Activated gamma-delta T cell treated with Interleukin-2 at 50 U/mL for 16 hours (primary cell): Measurements from ENCODE around the gene MEN1.

ENCODE experiments used
- DNase-seq: peaks from one replicate; pipeline ENCODE4 v3.0.0-alpha.2; 2020

MEN1 gene

GRCh38 chr11:64800303-64801157 lies 9.8 kb downstream of the MEN1 start:
- no peak for DNase-seq

GRCh38 chr11:64799623-64800302 lies 10.6 kb downstream of the MEN1 start:
- no peak for DNase-seq

DNA sequence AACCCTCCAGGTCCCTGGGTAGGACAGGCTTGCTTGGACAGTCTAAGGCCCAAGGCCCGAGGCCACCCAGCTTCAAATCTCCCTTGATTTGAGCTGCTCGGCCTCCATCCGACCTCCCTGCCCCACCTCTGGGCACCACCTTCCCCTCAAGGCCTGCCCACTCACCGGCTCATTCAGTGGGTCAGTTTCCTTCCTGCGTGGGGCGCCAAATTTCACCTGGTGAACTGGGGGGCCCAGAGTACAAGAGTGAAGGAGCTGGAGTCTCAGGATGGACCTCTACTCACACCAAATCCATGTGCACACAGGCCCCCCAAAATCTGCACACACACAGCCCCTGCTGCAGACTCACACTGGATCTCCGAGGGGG lies 11.1 kb downstream of the MEN1 start:
- no peak for DNase-seq

DNA sequence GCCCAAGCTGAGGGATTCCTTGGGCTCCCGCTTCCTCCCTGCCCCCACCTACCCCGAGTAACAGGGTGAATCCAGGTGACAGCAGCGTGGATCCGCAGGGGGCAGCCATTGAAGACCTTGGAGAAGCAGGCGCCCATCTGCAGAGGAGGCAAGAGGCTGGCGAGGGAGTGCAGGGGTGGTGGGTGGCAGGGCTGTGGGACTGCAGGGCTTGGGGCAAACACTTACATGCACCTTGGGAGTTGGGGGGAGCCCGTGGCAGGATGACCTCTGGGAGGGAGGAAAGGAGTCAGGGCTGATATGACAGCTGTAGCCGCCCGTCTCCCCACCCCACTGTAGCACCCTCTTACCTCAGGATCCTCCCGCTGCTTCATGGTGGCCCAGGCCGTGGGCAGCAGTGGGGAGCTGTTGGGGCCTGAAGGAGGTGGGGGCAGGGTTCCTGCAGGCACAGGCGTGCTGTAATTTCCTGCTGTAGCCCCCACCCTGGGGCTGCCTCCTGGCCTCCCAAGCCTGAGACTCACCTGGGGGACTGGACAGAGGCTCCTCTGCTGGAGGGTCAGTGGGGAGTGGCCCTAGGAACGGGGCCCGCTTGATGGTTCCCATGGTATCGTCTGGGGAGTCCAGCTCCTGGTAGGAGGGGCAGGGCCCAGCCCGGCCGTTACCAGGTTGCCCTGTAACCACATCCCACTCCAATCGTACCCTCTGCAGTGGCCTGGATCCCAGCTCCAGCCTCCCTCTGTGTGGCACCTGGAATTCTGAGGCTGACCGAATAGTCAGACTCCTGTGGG lies 13.4 kb downstream of the MEN1 start:
- no peak for DNase-seq

- no peak for DNase-seq
These were observed 14.1 kb downstream of the MEN1 start for GRCh38 chr11:64796047-64796756.

DNA sequence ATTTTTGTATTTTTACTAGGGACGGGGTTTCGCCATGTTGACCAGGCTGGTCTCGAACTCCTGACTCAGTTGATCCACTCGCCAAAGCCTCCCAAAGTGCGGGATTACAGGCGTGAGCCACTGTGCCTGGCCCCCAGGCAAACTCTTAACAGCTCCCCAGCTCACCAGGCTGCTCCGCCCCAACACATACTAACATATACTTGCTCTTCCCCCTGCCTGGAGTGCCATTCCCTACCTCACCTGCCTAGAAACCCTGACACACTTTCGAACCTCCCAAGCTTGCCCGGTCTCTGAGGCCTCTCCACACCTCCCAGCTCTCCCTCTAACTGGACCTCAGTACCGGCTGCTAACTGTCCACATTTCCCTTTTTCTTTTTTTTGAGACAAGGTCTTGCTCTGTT lies 15.8 kb downstream of the MEN1 start:
- DNase-seq: no peak

DNA sequence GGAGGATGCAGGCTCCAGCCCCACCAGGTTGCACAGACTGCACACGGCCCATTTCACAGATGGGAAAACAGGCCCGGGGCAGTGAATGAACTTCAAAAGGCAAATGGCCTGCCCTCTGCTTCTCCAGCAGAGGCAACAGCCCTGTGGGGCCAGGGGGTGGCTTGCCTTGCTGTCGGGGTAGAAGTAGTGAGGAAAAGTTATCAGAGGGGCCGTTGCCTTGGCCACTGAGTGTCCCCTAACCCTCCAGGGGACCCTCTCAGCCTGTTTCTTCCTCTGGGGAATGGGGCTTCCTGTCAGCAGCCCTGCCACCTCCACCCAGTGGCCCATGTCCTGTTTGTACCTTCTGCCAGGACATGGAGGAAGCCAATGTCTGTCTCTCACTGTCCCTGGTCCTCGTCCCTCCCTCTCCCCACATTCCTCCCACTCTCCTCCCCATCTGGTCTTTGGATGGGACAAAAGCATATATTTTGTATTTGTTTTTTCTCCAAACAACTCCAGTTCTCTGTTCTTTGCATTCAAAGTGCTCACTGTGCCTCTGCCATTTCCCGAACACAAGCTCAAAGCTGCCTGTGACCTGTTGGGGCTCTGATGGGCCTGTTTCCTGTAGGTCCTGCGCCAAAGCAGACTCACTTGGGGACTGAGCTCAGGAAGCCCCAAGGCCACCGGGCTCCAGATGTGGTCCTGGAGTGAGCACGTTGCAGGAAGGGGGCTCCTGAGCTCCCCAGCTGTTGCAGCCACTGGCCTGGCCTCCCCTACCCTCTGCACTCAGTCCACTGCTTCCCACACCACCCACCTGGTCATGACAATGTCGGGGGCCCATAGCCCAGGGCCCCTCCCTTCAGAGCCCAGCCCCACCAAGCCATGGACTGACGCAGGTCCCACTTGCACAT lies 16.8 kb downstream of the MEN1 start:
- no peak for DNase-seq

- no peak for DNase-seq
These were observed 17.9 kb downstream of the MEN1 start for GRCh38 chr11:64792482-64792881.

DNA sequence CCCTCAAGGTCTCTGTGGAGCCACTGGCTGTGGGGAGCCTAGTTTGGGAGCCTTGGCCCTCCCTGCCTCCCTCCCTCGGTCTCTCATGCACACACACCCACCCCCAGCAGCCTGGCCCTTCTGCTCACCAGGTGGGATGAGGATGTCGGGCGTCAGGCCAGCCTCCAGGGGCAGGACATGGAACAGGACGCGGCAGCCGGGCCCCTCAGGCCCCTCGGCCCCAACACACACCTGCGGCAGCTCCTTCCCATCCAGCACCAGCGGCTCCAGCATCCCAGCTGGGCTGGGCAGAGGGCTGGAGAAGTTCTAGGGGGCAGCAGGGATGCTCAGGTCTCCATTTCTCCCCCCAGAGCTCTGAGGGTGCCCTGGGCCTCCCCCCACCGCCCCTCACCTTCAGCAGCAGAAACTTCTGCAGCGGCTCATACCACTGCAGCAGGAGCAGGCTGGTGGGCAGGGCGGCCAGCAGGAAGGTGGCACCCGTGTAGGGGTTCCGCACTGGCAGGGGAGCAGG lies 18.5 kb downstream of the MEN1 start:
- DNase-seq: no peak

DNA sequence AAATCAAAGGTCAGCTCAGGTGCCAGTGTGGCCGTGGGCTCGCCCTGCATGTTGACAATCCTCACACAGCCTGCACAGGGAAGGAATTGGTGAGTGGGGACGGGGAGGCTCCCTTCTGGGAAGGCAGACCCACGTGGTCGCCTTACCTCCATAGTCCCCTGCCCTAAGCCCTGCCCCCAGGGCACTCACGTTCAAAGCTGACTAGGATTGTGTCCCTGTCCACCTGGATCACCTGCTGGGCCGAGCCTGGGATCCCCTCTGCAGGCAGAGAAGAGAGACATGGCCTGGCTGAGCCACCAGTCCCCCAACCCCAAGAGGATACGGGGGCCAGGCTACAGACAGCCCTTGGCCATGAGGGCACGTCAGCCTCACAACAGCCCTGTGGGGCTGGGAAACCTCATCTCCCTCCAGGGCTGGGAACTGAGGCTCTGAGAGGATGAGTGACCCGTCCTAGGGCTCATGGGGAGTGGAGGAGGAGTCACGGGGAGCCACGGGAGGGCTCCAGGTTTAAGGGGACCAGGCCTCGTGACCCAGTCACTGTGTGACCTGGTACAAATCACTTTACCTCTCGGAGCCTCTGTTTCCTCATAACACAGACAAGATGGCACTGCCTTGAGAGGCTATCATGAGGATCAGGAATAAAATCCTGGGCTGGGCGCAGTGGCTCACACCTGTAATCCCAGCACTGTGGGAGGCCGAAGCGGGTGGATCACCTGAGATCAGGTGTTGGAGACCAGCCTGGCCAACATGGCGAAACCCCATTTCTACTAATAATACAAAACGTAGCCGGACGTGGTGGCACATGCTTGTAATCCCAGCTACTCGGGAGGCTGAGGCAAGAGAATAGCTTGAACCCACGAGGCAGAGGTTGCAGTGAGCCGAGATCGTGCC lies 19.9 kb downstream of the MEN1 start:
- DNase-seq: no peak

DNA sequence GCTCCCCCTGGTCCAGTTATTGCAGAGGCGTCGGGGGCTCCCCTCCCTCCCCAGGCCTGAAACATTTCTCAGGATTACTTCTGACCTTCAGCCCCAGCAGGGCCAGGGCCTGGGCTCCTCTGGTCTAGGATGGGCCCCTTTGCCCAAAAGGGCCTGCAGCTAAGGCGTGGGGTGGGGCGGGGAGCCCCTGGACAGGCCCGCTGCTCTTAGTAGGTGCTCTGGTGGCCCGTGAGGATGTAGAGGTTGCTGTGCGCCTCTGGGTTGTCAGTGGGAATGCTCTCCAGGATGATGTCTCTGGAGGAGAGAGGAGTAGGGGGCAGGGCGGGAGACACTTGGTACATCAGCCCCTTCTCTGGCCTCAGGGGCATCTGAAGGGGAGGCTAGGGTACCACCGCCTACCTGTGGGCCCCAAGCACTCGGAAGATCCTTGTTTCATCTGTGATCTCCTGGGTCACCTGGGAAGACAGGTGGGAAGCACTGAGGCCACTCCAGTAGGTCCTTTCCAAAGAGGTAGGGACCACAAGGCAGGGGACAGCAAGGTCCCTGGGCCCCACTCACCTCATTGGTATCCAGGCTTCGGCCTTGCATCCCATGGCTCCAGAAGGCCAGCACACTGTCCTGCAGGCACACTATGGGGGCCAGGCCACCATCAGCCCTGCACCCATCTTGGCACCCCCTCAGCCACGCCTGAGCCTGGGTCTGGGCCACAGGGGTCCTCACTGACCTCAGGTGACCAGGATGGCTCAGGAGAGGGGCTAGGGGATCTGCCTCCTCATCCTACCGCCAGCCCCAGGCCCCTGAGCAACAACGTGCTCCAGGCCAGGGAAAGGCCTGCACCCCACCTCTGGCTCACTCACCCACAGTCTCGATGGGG lies 20.8 kb downstream of the MEN1 start:
- DNase-seq: no peak

- DNase-seq: no peak
These were observed 21.8 kb downstream of the MEN1 start for GRCh38 chr11:64788321-64789215.

- peak; percentile 55 for DNase-seq
These were observed 22.6 kb downstream of the MEN1 start for GRCh38 chr11:64787526-64788320.

GRCh38 chr11:64786308-64786707 lies 24.0 kb downstream of the MEN1 start:
- DNase-seq: no peak

GRCh38 chr11:64784813-64785581 lies 25.4 kb downstream of the MEN1 start:
- no peak for DNase-seq

GRCh38 chr11:64778473-64779298 lies 31.7 kb downstream of the MEN1 start, which contains the start of gene SF1:
TSS of gene SF1 (minus strand) at chr11:64778542. CDS start at chr11:64778392, 150 bp downstream.
- peak; percentile 99 for DNase-seq
